T-helper 2 cell treated with Interferon-gamma antibody and Interleukin-4, amounts not matched to agents 5 μg/mL and 100 μg/mL, for 36 hours (primary cell): ENCODE data around the gene PEX14.

ENCODE experiments used
- DNase-seq: peaks from one replicate; pipeline ENCODE4 v3.0.0; 2021; ENCODE audit warnings: low spot score
- H3K27ac Mint-ChIP-seq: one replicate; pipeline ENCODE4 v1.8.0; 2021; ENCODE audit warnings: mild to moderate bottlenecking, mixed read lengths
- H3K27me3 Mint-ChIP-seq: one replicate; pipeline ENCODE4 v1.8.0; 2021; ENCODE audit warnings: low read depth, mixed read lengths
- H3K36me3 Mint-ChIP-seq: one replicate; pipeline ENCODE4 v1.8.0; 2021; ENCODE audit warnings: low read depth, mixed read lengths
- H3K4me1 Mint-ChIP-seq: one replicate; pipeline ENCODE4 v1.8.0; 2021; ENCODE audit warnings: low read depth, mixed read lengths
- H3K4me3 Mint-ChIP-seq: one replicate; pipeline ENCODE4 v1.8.0; 2022; ENCODE audit warnings: mild to moderate bottlenecking, moderate library complexity, mixed read lengths
- H3K9me3 Mint-ChIP-seq: one replicate; pipeline ENCODE4 v1.8.0; 2021; ENCODE audit warnings: mixed read lengths

Gene PEX14

GRCh38 chr1:10528066-10529014 lies 53.6 kb downstream of the PEX14 start:
- Mint-ChIP-seq H3K4me1 (peaks cover 21% of the 10 kb centered on the region), H3K9me3 (no peaks in the 10 kb centered on the region), H3K4me3 (no peak overlapping the region), H3K27me3 (no peaks in the 10 kb centered on the region), H3K27ac (no peak overlapping the region), H3K36me3 (peaks cover 8% of the 10 kb centered on the region)
- no peak for DNase-seq

DNA sequence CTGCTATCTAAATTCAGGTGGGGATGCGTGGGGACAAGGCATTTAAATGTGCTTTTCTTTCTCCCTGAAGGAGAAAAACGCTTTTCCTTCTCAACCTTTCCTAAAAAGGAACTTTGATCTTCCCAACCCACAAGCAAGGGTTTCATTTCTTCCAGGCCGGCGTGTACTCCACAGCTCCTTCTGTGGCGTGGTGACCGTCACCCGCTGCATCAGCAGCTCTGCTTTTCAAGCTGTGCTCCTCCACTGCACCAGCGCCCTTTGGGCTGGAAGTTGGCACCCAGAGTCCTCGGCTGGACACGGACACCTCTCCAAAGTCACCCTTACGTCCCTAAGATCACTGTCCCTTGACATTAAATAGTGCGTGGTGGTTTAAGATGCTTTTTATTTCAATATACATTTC lies 54.3 kb downstream of the PEX14 start:
- Mint-ChIP-seq H3K27ac (no peak overlapping the region), H3K4me3 (no peak overlapping the region), H3K4me1 (peaks cover 19% of the 10 kb centered on the region), H3K27me3 (no peaks in the 10 kb centered on the region), H3K36me3 (peaks cover 5% of the 10 kb centered on the region), H3K9me3 (no peaks in the 10 kb centered on the region)
- DNase-seq: no peak

GRCh38 chr1:10529765-10530164 lies 55.0 kb downstream of the PEX14 start:
- Mint-ChIP-seq H3K4me3 (no peak overlapping the region), H3K4me1 (peaks cover 16% of the 10 kb centered on the region), H3K9me3 (no peaks in the 10 kb centered on the region), H3K36me3 (peaks cover 2% of the 10 kb centered on the region), H3K27me3 (no peaks in the 10 kb centered on the region), H3K27ac (no peak overlapping the region)
- DNase-seq: no peak

- Mint-ChIP-seq H3K9me3 (no peaks in the 10 kb centered on the region), H3K27me3 (no peaks in the 10 kb centered on the region), H3K4me3 (no peak overlapping the region), H3K4me1 (peaks cover 11% of the 10 kb centered on the region), H3K27ac (no peak overlapping the region), H3K36me3 (peaks cover 3% of the 10 kb centered on the region)
- DNase-seq: no peak
Measured at GRCh38 chr1:10530281-10530740, 55.6 kb downstream of the PEX14 start.

DNA sequence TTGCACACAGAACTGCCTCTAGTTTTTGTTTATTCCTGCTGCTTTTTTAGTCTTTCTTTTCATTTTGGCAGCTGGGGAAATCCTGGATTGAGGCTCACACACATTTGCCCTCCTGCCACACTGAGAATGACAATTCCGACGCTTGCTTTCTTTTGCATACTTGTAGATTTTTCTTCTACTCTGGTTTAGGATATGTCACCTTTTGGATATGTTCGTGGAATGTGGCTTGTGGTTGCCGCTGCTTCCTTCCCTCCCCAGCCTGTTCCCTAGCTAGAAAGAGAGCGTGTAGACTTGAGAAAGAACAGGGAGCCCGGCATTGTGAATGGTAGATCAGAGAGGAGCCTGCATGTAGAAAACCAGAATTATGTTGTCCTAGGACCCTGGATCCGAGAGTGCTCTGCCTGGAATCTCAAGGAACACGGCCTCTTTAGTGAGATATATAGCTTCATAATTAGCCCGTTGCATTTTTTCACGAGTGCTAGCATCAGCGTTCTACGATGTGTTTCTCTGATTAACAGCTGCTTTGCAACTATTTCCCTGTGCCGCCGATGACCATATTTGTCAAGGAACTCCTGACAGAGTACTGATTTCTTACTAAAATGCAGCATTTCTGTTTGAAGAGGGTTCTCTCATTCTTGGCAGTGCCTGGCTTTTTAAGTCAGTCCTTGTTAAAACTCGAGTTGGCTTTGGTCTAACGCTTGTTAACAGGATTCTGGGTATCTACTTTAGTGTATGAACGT lies 56.2 kb downstream of the PEX14 start:
- H3K27ac Mint-ChIP-seq: no peak overlapping the region

GRCh38 chr1:10532362-10532761 lies 57.6 kb downstream of the PEX14 start:
- peaks cover 12% of the 10 kb centered on the region for H3K36me3 Mint-ChIP-seq
- peaks cover 13% of the 10 kb centered on the region for H3K4me1 Mint-ChIP-seq
- no peak overlapping the region for H3K27ac Mint-ChIP-seq
- H3K9me3 Mint-ChIP-seq: no peaks in the 10 kb centered on the region
- no peak overlapping the region for H3K4me3 Mint-ChIP-seq
- no peaks in the 10 kb centered on the region for H3K27me3 Mint-ChIP-seq
- DNase-seq: no peak

More for the DNA sequence above, 56.2 kb downstream of the PEX14 start:
- no peak overlapping the region for H3K4me3 Mint-ChIP-seq
- peaks cover 7% of the 10 kb centered on the region for H3K36me3 Mint-ChIP-seq
- DNase-seq: no peak
- no peaks in the 10 kb centered on the region for H3K9me3 Mint-ChIP-seq
- no peaks in the 10 kb centered on the region for H3K27me3 Mint-ChIP-seq
- H3K4me1 Mint-ChIP-seq: peaks cover 13% of the 10 kb centered on the region

GRCh38 chr1:10534519-10534918 lies 59.8 kb downstream of the PEX14 start:
- Mint-ChIP-seq H3K27me3 (no peaks in the 10 kb centered on the region), H3K4me1 (peaks cover 20% of the 10 kb centered on the region), H3K9me3 (no peaks in the 10 kb centered on the region), H3K4me3 (no peak overlapping the region), H3K36me3 (peaks cover 22% of the 10 kb centered on the region), H3K27ac (no peak overlapping the region)
- DNase-seq: no peak

- H3K9me3 Mint-ChIP-seq: no peaks in the 10 kb centered on the region
- peaks cover 20% of the 10 kb centered on the region for H3K36me3 Mint-ChIP-seq
- peaks cover 20% of the 10 kb centered on the region for H3K4me1 Mint-ChIP-seq
- no peak for DNase-seq
- no peak overlapping the region for H3K4me3 Mint-ChIP-seq
- no peak overlapping the region for H3K27ac Mint-ChIP-seq
- H3K27me3 Mint-ChIP-seq: no peaks in the 10 kb centered on the region
Measured at GRCh38 chr1:10536133-10536770, 61.5 kb downstream of the PEX14 start.

DNA sequence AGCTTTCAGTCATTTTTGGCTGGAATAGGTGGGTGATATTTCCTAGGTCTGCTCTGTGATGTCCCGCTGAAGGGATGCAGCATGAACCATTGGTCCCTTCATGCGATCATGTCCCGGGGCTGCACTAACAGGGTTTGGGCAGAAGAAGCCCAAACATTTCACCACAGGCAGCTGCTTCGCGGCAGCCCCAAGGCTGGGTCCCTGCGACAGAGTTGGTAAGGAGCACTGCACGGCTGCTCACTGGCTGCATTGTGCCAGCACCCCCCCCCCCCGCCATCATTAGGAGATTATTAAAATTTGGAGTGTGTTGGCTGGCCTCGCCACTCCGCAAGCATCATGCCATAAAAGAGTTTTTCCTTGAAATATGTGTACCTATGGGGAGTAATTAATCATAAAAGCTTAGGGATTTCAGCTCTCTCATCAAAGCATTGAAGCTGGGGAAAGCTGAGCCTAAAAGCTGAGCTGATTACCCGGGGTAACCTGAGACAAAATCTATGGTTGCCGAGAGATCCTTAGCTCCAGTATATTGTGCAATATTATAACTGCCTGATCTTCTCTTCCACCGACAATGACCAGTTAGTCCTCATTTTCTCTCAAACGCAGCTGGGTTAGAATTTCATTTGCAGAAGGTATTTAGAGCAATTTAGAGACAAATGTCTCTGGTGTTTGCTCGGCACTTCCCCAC lies 62.5 kb downstream of the PEX14 start:
- no peak for DNase-seq
- Mint-ChIP-seq H3K27ac (no peak overlapping the region), H3K36me3 (peaks cover 25% of the 10 kb centered on the region), H3K4me3 (no peak overlapping the region), H3K9me3 (no peaks in the 10 kb centered on the region), H3K4me1 (peaks cover 20% of the 10 kb centered on the region), H3K27me3 (no peaks in the 10 kb centered on the region)

DNA sequence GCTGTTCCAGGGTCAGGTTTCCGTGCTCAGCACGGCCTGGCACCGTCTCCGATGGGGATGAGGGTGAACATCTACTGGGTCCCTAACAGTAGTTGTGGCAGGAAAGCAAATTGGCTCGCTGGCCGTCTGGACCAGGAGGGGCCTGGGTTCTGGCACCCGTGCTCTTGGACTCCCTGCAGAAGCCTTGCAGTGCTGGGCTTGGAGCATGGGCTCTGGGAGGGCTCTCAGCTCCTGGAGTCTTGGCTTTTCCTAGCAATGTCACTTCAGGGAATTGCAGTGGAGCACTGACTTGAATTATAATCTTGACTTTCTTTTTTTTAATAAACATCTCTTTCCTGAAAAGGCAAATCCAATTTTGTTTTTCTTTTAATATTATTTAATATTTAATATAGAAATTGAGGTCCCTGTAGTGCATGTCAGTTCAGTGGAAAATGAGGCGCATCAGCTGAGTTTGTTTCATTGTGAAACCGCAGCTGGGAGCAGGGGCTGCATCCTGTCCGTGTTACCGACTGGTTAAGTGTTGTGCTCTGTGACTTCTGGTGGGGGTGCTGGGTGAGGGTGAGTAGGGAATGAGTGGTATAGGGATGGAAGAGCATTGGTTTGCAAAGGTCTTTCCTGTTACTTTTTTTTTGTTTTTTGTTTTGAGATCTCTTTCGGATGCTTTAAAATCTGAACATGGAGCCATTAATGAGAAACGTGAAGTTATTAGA lies 64.1 kb downstream of the PEX14 start:
- DNase-seq: no peak
- Mint-ChIP-seq H3K27me3 (no peaks in the 10 kb centered on the region), H3K4me3 (peak overlapping the region; percentile 4), H3K9me3 (no peaks in the 10 kb centered on the region), H3K4me1 (peaks cover 27% of the 10 kb centered on the region), H3K36me3 (peaks cover 31% of the 10 kb centered on the region), H3K27ac (no peak overlapping the region)

DNA sequence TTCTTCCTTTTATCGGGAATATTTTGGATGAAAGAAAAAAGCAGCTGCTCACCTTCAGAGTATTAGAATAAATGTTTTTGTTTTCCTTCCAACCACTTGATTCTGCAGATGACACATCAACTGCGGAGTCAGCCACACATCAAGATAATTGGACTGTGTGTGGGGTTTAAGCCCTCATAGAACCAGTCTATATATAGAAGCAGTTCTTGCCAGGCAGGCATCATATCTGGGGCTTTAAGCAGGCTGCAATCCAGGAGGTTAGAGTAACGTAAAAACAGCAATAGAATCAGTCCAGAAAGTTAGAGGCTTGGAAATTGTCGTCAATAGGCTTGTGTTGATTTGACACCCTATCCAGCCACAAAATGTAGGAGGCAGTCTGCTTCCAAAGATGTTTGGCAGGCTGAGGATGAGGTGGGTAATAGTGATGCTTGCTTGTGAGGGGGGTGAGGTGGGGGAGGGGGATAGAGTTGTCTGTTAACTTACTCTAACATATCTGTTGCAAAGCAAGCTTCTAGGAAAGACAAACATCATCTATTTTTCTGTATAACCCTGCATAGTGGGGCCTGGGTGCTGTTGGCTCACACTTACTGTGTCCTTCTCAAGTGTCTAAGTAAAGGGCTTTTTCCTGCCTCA lies 64.8 kb downstream of the PEX14 start:
- Mint-ChIP-seq H3K4me3 (no peak overlapping the region), H3K36me3 (peaks cover 33% of the 10 kb centered on the region), H3K9me3 (no peaks in the 10 kb centered on the region), H3K27ac (no peak overlapping the region), H3K4me1 (peaks cover 31% of the 10 kb centered on the region), H3K27me3 (no peaks in the 10 kb centered on the region)
- DNase-seq: no peak

GRCh38 chr1:10540277-10541005 lies 65.7 kb downstream of the PEX14 start:
- DNase-seq: no peak
- Mint-ChIP-seq H3K27me3 (no peaks in the 10 kb centered on the region), H3K9me3 (no peaks in the 10 kb centered on the region), H3K4me1 (peaks cover 31% of the 10 kb centered on the region), H3K4me3 (no peak overlapping the region), H3K27ac (no peak overlapping the region), H3K36me3 (peaks cover 31% of the 10 kb centered on the region)
